Keratinocyte (primary cell): ENCODE results near the gene PRKD1. TPM values are rescaled to one million over a fixed set of nuclear protein-coding genes. Genes with fewer than 3 reads are reported as not detected.

Source experiments
- DNase-seq: peaks from one replicate; pipeline ENCODE4 v3.0.0-alpha.2; 2011; ENCODE audit warnings: low read depth, missing footprints, low spot score
- FAIRE-seq: peaks from 2 replicates; lab custom pipeline; 2011; peaks lifted over from hg19 to GRCh38; lab: Jason Lieb, UNC
- H2AFZ ChIP-seq: 2 replicates; pipeline ENCODE4 v1.6.0; 2012; ENCODE audit warnings: low read length, control low read depth, inconsistent platforms; ENCODE audit not compliant: control insufficient read depth
- H3K27ac ChIP-seq: 2 replicates; pipeline ENCODE4 v1.5.1; 2011; ENCODE audit warnings: low read length; ENCODE audit not compliant: control insufficient read depth, insufficient read depth
- H3K27me3 ChIP-seq: 3 replicates; pipeline ENCODE4 v1.6.0; 2011; ENCODE audit warnings: low read length; ENCODE audit not compliant: control insufficient read depth, insufficient read depth; ENCODE audit errors: extremely low read depth
- H3K36me3 ChIP-seq, 2 experiments: 2 replicates in 1 of 2; 3 replicates in 1 of 2; pipeline ENCODE4 v1.5.1; 2011; ENCODE audit warnings: low read length in 2 of 2, mild to moderate bottlenecking in 1 of 2; ENCODE audit not compliant: control insufficient read depth in 2 of 2, insufficient read depth in 2 of 2; ENCODE audit errors: extremely low read depth in 1 of 2
- H3K4me1 ChIP-seq: 3 replicates; pipeline ENCODE4 v1.5.1; 2011; ENCODE audit warnings: low read length; ENCODE audit not compliant: control insufficient read depth, insufficient read depth; ENCODE audit errors: extremely low read depth
- H3K4me2 ChIP-seq: 3 replicates; pipeline ENCODE4 v1.6.0; 2011; ENCODE audit warnings: low read depth, low read length; ENCODE audit not compliant: control insufficient read depth, insufficient read depth; ENCODE audit errors: extremely low read depth
- H3K4me3 ChIP-seq, 3 experiments: fragments of 200-600 bp in 1 of 3; sonication (generic) in 1 of 3; 2 replicates in 2 of 3; 3 replicates in 1 of 3; pipeline ENCODE4 v1.5.1; 2011 to 2016; ENCODE audit warnings: low read length in 3 of 3, mild to moderate bottlenecking in 3 of 3, control low read depth in 2 of 3, inconsistent platforms in 1 of 3, low read depth in 1 of 3, mixed read lengths in 1 of 3, mixed run types in 1 of 3, moderate library complexity in 1 of 3; ENCODE audit not compliant: control insufficient read depth in 2 of 3, insufficient read depth in 2 of 3; ENCODE audit errors: extremely low read depth in 1 of 3
- H3K79me2 ChIP-seq: 2 replicates; pipeline ENCODE4 v1.6.0; 2012; ENCODE audit warnings: low read length; ENCODE audit not compliant: control insufficient read depth, insufficient read depth
- H3K9ac ChIP-seq: 3 replicates; pipeline ENCODE4 v1.6.0; 2011; ENCODE audit warnings: low read length; ENCODE audit not compliant: control insufficient read depth, insufficient read depth; ENCODE audit errors: extremely low read depth
- H3K9me1 ChIP-seq: 3 replicates; pipeline ENCODE4 v1.6.0; 2011; ENCODE audit warnings: low read length; ENCODE audit not compliant: control insufficient read depth, insufficient read depth; ENCODE audit errors: extremely low read depth
- H3K9me3 ChIP-seq: 2 replicates; pipeline ENCODE4 v1.5.1; 2012; ENCODE audit warnings: low read depth, low read length; ENCODE audit not compliant: control insufficient read depth
- H4K20me1 ChIP-seq: 3 replicates; pipeline ENCODE4 v1.6.0; 2011; ENCODE audit warnings: low read length; ENCODE audit not compliant: control insufficient read depth, insufficient read depth; ENCODE audit errors: extremely low read depth
- EZH2 ChIP-seq: IDR thresholded peaks from one replicate; pipeline ENCODE4 v1.6.1; 2012; ENCODE audit warnings: inconsistent platforms, mild to moderate bottlenecking, low read length, moderate library complexity
- dilution Hi-C: fragments of 300-500 bp; cut with MboI; formaldehyde crosslinking; loops from one replicate; pipeline ENCODE4 v1.7.0; 2020; ENCODE audit warnings: low sequenced_read_pairs; ENCODE audit not compliant: extremely low pct_ligation_motif_present
- polyA plus RNA-seq, 5 experiments: library from polyadenylated mRNA; depleted of rRNA in 3 of 5; stranded (reverse) in 3 of 5; stranded (forward) in 1 of 5; unstranded in 1 of 5; fragments of >200 nt; gene quantifications; 1 replicate in 1 of 5; 2 replicates in 3 of 5; 3 replicates in 1 of 5; pipeline versions ENCODE4 v1.2.1 to v1.2.3, GENCODE V29; 2011 to 2012; ENCODE audit warnings: missing spikeins in 2 of 5, low read depth in 1 of 5, low replicate concordance in 1 of 5
- TF ChIP-seq, protein P1 (sequence below), 3 experiments: IDR thresholded peaks in 1 of 3; conservative IDR thresholded peaks in 1 of 3; optimal IDR thresholded peaks in 1 of 3; 2 replicates in 2 of 3; 3 replicates in 1 of 3; pipeline versions ENCODE3 to v1.5.1; 2011; ENCODE audit warnings: low read length in 3 of 3, mild to moderate bottlenecking in 3 of 3, moderate library complexity in 2 of 3, control low read depth in 1 of 3, inconsistent platforms in 1 of 3; ENCODE audit not compliant: insufficient read depth in 2 of 3; ENCODE audit errors: extremely low read depth in 1 of 3

The PRKD1 gene
- polyA plus RNA-seq, 1 donor (not counting 4 experiments of a cell fraction or from before 2014, with no cell fraction given): 0.49 TPM

DNA sequence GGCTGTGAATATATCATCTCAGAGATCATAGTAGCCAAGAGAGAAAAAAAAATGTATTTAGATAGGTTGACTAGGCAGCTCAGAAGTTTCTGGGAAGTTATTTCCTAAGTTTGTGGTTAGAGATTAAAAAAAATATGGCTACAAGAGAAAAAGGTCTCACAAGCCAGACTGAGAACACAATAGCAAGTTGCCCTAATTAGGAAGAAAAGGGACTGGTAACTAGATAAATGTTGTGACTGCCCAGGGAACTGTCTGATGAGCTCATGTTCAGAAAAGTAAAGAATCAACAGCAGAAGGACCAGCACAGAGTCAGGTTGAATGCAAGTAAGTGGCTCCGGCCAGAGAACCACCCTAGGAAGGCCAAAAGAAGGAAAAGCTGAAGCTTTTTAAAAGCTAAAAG, 256.6 kb downstream of the PRKD1 start:
- Histone ChIP-seq H3K27me3 (no peaks in the 10 kb centered on the region), H3K9ac (no peak overlapping the region), H3K36me3 (no peaks in the 10 kb centered on the region), H3K79me2 (no peaks in the 10 kb centered on the region), H2AFZ (no peak overlapping the region), H3K4me3 (no peak overlapping the region), H3K4me2 (no peak overlapping the region), H4K20me1 (no peaks in the 10 kb centered on the region), H3K27ac (no peak overlapping the region), H3K9me3 (no peaks in the 10 kb centered on the region), H3K9me1 (no peaks in the 10 kb centered on the region), H3K4me1 (no peaks in the 10 kb centered on the region)
- no peak for TF ChIP-seq EZH2
- TF ChIP-seq, protein P1, sequence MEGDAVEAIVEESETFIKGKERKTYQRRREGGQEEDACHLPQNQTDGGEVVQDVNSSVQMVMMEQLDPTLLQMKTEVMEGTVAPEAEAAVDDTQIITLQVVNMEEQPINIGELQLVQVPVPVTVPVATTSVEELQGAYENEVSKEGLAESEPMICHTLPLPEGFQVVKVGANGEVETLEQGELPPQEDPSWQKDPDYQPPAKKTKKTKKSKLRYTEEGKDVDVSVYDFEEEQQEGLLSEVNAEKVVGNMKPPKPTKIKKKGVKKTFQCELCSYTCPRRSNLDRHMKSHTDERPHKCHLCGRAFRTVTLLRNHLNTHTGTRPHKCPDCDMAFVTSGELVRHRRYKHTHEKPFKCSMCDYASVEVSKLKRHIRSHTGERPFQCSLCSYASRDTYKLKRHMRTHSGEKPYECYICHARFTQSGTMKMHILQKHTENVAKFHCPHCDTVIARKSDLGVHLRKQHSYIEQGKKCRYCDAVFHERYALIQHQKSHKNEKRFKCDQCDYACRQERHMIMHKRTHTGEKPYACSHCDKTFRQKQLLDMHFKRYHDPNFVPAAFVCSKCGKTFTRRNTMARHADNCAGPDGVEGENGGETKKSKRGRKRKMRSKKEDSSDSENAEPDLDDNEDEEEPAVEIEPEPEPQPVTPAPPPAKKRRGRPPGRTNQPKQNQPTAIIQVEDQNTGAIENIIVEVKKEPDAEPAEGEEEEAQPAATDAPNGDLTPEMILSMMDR (optimal IDR thresholded peaks at IDR 0.05 in 1 of 3, IDR thresholded peaks at IDR 0.05 in 1 of 3, conservative IDR thresholded peaks at IDR 0.05 in 1 of 3; ENCODE audit: extremely low read depth in 1 of 3, insufficient read depth in 2 of 3, low read length in 3 of 3): no peak
- dilution Hi-C loops: no loop called here
- DNase-seq: no peak
- no peak for FAIRE-seq

DNA sequence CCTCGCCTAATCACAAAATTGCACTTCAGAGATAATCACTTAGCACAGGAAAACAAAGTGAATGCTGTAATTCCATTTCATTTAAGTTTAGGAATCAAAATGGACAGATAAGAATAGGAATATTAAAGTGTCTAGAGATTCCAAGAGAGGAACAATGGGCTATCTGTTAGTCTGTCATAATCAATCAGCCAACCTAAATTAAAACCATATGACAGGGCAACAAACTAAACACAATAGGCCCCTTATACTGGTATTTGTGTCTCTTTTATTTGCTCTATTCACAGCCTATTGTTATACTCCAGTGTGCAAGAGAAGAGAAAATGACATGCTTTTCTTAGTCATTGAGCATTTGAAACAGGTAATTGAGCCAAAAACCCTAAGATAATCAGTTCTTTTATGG, 259.4 kb downstream of the PRKD1 start:
- Histone ChIP-seq H3K4me1 (no peaks in the 10 kb centered on the region), H3K9ac (no peak overlapping the region), H3K79me2 (no peaks in the 10 kb centered on the region), H3K27ac (no peak overlapping the region), H3K9me1 (no peaks in the 10 kb centered on the region), H4K20me1 (no peaks in the 10 kb centered on the region), H3K4me3 (no peak overlapping the region), H3K9me3 (no peaks in the 10 kb centered on the region), H3K27me3 (no peaks in the 10 kb centered on the region), H3K4me2 (no peak overlapping the region), H3K36me3 (no peaks in the 10 kb centered on the region), H2AFZ (no peak overlapping the region)
- no peak for FAIRE-seq
- no peak for DNase-seq
- TF ChIP-seq EZH2: no peak
- TF ChIP-seq, protein P1 (optimal IDR thresholded peaks at IDR 0.05 in 1 of 3, IDR thresholded peaks at IDR 0.05 in 1 of 3, conservative IDR thresholded peaks at IDR 0.05 in 1 of 3; ENCODE audit: extremely low read depth in 1 of 3, insufficient read depth in 2 of 3, low read length in 3 of 3): no peak
- dilution Hi-C loops: no loop called here
